ENCODE measurements around the gene BRIP1. TPM values are rescaled to one million over a fixed set of nuclear protein-coding genes. Genes with fewer than 3 reads are reported as not detected.
"Not testable (repeated sequence)": the region's sequence is repeated elsewhere in the genome, so short reads cannot be mapped to it uniquely, and the experiment has no call there.

BRIP1 gene
- 15.5 and 18.1 TPM in 2 replicates for total RNA-seq

DNA sequence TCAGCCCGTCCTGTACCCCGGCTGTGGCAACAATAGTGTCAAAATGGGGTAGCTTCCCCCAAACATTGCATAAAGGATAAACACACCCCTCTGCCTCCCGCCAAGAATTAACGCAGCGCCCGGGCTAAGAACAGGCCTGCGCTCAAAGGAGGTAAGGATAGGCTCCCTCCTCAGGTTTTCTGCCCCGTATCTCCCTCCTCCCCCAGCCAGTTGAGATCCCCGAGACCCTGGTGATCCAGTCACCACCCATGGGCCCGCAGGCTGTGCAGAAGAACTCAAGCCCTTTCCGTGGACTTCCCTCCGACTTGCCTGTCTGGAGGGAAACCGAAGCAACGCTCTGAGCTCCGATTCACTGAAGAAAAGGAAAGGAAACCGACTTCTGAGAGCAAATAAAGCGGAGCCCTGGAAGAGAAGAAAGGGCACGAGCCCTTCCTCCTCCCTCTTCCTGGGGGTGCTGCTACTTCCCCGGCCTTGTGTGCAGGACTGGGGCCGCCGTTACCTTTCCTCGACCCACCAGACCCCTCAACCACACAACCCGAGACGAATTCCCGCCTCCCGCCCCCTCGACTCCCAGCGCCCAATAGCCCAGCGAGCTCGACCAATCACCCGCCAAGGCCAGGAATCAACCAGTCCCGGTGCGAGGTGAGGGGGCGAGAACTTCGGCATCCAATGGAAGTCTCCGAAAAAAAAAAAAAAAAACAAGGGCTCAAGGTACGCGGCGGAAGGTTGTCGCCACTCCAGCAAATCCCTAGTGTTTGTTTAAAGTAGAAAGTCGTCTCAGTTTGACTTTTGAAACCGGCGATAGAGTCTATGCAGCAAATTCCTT, at the start of gene BRIP1:
TSS of gene BRIP1 (minus strand) at position 554 of the 826 bp plus-strand sequence. CDS start 1,989 bp downstream, outside the sequence.
- intact Hi-C loops (cut with micrococcal nuclease): loop anchor here (1.0 to 10.0 kb wide), 10 partner anchors 39 to 1879 kb away; partner anchors contain the start of genes APPBP2, BCAS3, METTL2A and STRADA

DNA sequence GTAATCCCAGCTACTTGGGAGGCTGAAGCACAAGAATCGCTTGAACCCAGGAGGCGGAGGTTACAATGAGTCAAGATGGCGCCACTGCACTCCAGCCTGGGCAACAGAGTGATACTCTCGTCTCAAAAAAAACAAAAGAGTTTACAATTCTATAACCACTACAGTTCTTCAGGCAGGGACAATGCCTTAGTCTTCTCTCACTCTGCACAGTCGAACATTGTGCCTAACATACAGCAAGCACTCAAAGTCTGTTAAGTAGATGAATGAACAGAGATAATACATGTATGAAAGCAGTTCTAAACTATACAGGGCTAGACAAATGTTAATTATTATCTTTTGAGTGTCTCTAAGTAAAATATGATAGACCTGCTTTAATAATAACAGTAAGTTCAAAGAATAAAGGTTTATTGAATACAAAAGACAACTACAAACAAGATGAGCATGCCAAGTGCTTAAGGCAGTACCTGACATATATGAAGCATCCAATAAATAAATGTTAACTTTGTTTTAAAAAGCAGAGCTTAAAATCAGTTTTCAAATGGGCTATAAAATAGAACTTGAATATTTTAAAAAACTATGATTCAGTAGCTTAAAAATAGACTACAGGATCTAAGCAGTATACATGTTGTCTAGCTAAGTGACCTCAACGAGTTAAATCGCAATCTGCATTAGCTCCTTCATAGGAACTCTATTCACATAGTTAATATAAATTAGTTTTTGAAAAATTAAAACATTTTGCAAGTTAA, 45.1 kb upstream of the BRIP1 start:
- intact Hi-C loops (cut with micrococcal nuclease): no loop called here

DNA sequence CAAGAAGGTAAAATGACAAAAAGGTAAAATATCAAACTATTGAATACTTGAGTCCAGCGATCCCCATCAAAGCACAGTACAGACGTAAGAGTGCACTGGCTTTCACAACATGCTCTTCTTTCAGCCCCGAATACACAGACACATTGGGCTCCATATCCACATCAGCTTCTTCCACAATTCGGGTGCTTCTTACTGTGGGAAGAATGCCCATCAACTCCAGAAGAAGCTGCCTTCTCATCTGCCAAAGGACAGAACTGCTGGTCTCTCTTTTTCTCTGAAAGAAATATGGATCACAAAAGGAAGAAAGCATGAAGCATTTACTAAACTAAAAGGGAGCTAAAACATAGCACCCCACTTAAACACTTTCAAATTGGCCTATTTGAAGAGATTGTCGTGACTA, 44.0 kb upstream of the BRIP1 start:
- intact Hi-C loops (cut with micrococcal nuclease): no loop called here

DNA sequence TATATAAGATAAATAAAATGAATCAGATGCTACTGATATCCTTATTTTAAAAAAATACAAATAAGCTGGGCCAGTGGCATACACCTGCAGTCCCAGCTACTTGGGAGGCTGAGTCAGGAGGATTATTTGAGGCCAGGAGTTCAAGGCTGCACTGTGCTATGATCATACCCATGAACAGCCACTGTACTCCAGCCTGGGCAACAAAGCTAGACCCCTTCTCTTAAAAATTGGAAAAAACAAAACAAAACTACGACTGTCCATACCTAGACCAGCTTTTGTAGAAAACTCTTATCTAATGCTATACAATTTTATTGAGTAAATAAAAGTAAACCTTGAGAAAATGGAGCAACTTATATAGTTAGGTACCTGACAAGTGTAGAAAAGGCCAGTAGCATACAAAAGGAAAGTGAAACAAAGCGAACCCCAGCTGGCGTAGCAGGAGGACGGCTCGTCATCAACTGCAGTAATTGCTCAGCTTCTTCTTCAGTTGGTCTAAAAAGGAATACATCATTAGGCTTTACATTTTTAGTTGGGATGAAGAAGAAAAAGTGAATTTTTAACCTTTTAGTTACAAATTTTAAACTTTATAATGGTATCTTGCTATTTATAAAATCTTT, 40.9 kb upstream of the BRIP1 start:
- intact Hi-C loops (cut with micrococcal nuclease): loop anchor here (1.0 to 5.0 kb wide), 2 partner anchors 23 to 42 kb away; partner anchors contain the start of genes BRIP1 and INTS2

DNA sequence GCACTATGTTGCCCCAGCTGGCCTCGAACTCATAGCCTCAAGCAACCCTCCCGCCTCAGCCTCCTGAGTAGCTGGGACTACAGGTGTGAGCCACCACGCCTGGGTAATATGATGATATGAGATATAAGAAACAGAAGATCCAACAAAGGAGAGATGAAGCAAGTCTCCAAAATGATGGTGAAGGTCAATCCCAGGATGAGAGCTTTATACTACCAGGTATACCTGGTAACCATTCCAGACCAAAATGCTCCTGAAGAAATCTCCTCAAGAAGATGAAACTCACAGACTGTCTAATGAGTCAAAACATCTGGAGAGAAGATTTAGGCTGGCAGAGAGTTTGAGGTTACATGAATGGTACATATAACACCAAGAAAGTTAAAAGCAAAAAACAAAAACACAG, 39.9 kb upstream of the BRIP1 start:
- intact Hi-C loops (cut with micrococcal nuclease): loop anchor here (5.0 kb wide), 1 partner anchor 41 kb away; the partner anchor contains the start of gene BRIP1

DNA sequence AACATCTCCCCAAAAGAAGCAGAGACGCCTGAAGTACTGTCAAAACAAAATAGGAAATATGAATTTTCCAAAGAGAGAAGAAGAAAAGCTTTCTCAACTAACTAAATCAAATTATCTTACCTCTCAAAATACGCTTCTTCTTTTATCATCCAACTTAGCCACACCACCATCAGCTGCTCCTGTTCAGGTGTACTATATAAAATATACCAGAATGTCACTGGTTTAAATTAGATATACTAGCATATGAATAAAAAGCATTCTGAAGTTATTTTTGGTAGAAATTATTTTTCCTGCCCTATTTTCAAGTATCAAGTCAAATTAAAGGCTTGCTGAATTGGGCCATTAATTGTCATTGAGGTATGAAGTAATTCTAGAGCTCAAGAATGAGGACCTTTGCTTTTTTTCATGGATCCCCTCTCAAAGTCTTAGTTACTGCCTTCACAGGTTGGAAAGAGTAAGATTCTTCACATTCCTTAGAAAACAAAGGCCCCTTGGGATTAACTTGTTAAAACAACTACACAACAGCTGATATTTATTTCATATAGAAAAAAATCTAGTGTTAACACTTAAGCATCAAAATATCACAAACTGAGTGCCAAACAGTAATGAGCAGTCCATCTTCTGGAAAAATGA, 34.3 kb upstream of the BRIP1 start:
- intact Hi-C loops (cut with micrococcal nuclease): no loop called here

DNA sequence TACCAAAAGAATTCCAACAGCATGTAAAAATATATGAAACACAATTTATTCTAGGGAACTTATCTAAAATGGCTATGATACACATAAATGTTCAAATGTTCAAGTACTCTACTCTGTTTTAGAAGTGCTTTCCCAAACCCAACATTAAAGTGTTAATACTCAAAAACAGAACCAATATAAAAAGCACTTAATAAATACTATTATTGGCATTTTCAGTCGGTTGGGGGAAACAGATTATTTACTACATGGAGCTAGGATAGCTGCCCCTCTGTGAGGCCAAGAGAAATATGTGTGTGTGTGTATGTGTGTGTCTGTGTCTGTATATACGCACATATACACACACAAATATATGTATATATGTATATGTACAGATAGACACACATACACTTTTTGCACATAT, 32.1 kb upstream of the BRIP1 start:
- intact Hi-C loops (cut with micrococcal nuclease): no loop called here

DNA sequence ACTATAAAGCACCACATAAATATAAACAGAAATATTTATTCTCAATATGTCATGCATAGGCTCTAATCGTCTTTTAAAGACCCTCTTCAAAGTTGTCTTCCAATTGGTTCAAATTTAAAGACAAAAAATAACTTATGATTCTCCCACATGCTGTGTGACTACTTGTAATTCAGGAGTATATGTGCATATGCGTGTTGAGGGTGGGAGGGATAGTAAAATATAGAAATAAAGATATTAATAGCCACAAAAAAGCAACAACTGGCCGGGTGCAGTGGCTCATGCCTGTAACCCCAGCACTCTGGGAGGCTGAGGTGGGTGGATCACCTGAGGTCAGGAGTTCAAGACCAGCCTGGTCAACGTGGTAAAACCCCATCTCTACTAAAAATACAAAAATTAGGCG, 31.0 kb upstream of the BRIP1 start:
- intact Hi-C loops (cut with micrococcal nuclease): not testable (repeated sequence)

DNA sequence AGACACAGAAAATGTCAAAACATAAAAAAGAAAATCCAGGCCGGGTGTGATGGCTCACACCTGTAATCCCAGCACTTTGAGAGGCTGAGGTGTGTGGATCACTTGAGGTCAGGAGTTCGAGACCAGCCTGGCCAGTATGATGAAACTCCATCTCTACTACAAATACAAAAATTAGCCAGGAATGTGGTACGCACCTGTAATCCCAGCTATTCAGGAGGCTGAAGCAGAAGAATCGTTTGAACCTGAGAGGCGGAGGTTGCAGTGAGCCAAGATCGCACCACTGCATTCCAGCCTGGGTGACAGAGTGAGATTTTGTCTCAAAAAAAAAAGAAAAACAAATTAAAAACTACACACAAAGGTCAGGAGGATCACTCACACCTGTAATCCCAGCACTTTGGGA, 24.4 kb upstream of the BRIP1 start:
- intact Hi-C loops (cut with micrococcal nuclease): not testable (repeated sequence)

DNA sequence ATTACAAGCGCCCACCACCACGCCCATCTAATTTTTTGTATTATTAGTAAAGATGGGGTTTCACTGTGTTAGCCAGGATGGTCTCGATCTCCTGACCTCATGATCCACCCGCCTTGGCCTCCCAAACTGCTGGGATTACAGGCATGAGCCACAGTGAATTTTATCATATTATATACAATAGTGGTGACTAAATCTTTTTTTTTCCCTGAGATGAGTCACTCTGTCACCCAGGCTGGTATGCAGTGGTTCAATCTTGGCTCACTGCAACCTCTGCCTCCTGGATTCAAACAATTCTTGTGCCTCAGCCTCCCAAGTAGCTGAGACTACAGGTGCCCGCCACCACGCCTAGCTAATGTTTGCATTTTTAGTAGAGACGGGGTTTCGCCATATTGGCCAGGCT, 22.5 kb upstream of the BRIP1 start:
- intact Hi-C loops (cut with micrococcal nuclease): not testable (repeated sequence)

DNA sequence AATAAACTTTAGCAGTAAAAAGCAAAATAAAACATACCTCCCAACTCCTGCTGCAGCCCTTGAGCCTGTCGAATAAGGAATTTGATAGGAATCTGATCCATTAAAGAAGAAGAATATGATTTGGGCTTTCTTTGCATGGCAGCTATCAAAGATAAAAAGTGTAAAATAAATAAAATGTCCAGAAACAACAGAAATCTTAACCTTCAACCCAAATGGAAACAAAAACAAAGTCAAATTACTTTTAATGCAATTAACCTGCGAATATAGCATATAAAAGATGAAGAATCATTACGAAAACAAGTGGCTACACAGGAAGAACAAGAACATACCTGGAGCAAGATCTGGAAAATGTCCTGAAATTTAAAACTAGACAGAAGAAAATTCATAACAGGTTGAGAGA, 21.5 kb upstream of the BRIP1 start:
- intact Hi-C loops (cut with micrococcal nuclease): no loop called here

DNA sequence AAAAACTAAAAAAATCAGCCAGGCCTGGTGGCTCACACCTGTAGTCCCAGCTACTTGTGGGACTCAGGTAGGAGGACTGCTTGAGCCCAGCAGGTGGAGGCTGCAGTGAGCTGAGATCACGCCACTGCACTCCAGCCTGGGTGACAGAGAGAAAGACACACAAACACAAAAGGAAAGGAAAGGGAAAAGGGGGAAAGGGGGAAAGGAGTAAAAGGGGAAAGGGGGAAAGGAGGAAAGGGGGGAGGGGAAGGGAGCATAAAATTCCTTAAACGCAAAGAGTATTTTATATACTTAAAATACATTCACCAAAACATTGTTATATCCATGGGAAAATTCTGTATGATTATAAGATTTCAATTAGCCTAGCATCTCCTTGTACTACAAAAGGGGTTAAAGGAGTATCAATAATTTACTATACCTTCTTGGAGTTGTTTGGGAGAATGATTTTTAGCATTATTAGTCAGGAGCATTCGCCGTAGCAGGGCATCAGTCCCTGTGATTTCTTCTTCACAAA, 17.3 kb upstream of the BRIP1 start:
- intact Hi-C loops (cut with micrococcal nuclease): no loop called here

DNA sequence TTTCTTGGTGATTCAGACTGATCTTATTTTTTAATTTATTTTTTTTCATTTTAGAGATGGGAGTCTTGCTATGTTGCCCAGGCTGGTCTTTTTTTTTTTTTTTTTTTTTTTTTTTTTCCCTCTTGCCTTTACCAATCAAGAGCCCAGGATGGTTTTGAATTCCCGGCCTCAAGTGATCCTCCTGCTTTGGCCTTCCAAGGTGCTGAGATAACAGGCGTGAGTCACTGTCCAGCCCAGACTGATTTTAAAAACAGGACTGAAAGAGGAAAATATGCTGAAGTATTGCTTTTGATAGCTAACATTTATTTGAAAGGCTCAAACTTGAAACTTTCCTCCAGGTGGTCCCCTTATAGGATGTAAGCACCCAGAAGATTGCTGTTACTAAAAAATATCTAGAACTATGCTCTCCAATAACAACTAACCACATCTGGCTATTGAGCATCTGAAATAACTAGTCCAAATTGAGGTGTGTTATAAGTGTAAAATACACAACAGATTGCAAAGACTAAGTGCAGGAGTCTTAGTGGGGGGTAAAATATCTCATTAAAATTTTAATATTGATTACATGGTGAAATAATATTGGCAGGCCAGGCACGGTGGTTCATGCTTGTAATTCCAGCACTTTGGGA, 15.8 kb upstream of the BRIP1 start:
- intact Hi-C loops (cut with micrococcal nuclease): no loop called here

DNA sequence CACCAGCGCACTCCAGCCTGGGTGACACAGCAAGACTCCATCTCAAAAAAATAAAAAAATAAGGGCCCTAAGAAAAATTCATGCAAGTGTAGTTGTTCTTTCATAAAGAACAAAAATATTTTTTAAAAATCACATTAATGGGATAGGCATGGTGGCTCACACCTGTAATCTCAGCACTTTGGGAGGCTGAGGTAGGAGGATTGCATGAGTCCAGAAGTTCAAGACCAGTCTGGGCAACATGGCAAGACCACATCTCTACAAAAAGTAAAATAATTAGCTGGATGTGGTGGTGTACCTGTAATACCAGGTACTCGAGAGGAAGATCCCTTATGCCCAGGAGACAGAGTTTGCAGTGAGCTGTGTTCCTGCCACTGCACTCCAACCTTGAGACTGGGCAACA, 15.2 kb upstream of the BRIP1 start:
- intact Hi-C loops (cut with micrococcal nuclease): no loop called here

DNA sequence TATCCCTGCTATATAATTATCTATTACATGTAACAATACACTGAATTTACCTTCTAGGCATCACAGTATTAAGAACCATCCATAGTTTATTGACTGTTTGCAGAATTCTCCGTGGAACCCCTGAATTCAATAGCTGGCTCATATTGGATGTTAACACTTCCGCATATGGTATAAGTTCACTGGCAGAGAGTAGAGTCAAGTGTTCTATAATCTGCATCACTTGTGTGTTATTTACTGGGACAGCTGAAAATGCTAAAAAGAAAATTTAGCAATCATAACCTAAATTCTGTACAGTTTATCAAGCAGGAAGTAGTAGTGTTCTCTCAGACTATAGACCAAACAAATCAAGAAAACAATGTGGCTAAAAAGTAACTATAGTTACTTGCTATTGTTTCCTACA, 14.5 kb upstream of the BRIP1 start:
- intact Hi-C loops (cut with micrococcal nuclease): no loop called here

DNA sequence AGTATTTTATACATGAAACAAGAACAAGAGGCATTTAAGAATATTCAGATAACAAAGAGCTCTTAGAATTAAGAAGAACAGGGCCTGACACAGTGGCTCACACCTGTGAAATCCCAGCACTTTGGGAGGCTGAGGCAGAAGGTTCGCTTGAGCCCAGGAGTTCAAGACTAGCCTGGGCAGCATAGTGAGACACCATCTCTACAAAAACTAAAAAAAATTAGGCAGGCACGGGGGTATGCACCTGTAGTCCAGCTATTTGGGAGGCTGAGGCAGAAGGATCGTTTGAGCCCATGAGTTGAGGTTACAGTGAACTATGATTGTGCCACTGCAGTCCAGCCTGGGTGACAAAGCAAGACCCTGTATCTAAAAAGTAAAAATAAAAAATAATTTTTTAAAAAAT, 12.5 kb upstream of the BRIP1 start:
- intact Hi-C loops (cut with micrococcal nuclease): no loop called here

DNA sequence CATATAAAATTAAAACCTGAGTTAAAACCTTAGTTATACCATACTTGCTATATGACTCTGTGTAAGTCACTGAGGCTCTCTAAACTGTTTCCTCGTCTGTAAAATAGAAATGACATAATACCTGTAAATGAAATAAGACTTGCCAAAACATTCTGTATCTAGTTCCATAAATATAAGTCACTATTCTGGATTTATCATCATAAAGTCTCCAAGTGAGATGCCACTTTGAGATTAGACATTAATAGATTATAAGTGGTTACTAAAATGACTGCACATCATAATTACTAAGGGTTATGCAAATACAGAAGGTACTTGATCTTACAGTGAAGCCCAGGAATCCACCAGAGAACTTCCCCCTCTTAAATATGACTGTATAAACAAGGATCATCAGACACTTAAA, 12.0 kb upstream of the BRIP1 start:
- intact Hi-C loops (cut with micrococcal nuclease): no loop called here

DNA sequence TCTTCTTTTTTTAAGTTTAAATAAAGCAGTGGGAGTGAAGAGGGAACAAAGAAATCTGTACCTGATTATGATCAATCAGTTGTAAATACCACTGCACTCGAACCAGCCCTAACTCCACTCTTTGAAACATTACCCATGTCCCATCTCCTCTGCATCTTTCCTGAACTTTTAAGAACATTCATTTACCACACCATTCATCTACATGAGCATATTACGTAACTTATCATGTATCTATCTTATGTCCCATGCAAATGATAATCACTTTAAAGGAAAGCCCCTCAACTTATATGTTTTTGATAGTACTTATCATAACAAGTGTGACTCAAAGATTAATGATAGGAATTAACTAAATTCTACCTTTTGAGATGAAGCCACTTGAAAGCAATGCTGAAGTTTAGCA, 10.7 kb upstream of the BRIP1 start:
- intact Hi-C loops (cut with micrococcal nuclease): no loop called here

DNA sequence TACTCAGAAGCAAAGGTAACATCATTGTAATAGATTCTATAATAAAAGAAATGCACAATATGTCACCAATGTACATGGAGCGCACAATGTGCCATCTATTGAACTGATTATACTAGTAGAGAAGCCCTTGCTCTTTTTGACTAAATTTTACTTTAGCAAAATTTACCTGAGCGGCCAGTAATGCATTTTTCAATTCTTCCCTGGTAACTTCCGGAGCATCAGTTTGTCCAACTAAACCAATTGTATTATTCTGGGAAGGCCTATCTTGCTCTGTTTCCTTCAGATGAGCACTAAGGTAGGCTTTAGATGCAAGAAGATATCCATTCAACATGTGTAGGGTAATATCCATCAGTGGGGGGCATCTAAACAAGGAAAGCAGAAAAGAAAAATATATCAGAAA, 8.8 kb upstream of the BRIP1 start:
- intact Hi-C loops (cut with micrococcal nuclease): no loop called here

DNA sequence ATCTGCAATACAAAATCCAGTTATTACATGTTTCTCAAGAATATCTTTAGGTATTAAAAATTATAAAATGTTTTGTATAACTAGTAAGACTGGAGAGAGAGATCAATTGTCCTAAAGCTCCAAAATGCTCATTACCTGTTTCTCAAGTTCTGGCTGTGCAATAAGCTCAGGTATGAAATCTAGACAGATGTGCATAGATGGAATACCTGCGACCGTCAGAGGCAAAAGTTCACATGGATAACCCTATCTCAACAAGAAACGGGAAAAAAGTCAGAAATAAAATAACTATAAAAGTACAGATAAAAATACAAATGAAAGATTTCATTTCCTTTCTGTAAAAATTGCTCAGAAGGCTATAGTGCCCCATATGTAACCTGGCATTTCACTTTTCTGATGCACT, 5.8 kb upstream of the BRIP1 start:
- intact Hi-C loops (cut with micrococcal nuclease): loop anchor here (10.0 kb wide), 1 partner anchor 1096 kb away; the partner anchor contains the start of gene TANC2

DNA sequence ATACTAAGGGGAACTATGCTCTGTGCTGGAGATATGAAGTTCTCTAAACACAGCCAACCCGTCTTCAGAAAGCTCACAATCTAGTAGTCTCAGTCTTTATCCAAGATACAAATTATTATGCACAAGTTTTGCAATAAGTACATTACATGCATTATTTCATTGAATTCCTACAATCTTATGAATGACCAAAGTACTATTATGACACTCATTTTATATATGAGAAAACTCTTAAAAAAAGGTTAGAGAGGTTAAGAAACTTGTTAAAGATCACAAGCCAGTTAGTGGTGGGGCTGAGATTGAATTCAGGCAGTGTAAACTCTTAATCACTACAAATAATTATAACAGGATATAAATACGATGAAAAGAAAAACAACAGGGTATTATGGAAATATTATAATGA, 4.7 kb upstream of the BRIP1 start:
- intact Hi-C loops (cut with micrococcal nuclease): loop anchor here (10.0 kb wide), 1 partner anchor 1097 kb away; the partner anchor contains the start of gene TANC2

Measured in T-helper 1 cell treated with Interleukin-12 subunit alpha and Interleukin-12 subunit beta and Interleukin-4 antibody, amounts not matched to agents 30 ng/mL and 1 ng/mL, for 36 hours (primary cell).